Gastrocnemius medialis (tissue), 4 donors: ENCODE data around the gene MS4A14. TPM values are rescaled to one million over a fixed set of nuclear protein-coding genes. Genes with fewer than 3 reads are reported as not detected.

Experiments used
- ATAC-seq, 2 donors: fragments of 150-250 bp; one replicate each; pipeline ENCODE4 v1.9.1; 2016
- DNase-seq, 2 donors: peaks; one replicate each; pipeline ENCODE4 v3.0.0-alpha.2; 2019
- H3K27ac ChIP-seq, 4 donors: fragments of 200-600 bp; sonication (generic); 1 replicate in 1 of 4; 2 replicates in 3 of 4; pipeline ENCODE4 v1.5.1; 2016 to 2018; ENCODE audit warnings: mild to moderate bottlenecking in 2 of 4, moderate library complexity in 1 of 4
- H3K27me3 ChIP-seq, 3 donors: fragments of 200-600 bp; sonication (generic) in 2 of 3; 1 replicate in 1 of 3; 2 replicates in 2 of 3; pipeline versions ENCODE4 v1.5.1 to v1.6.0; 2016 to 2019; ENCODE audit warnings: mild to moderate bottlenecking in 1 of 3, moderate library complexity in 1 of 3
- H3K36me3 ChIP-seq, 2 donors: fragments of 200-600 bp; sonication (generic) in 1 of 2; one replicate each; pipeline ENCODE4 v1.5.1; 2017 to 2018
- H3K4me1 ChIP-seq, 2 donors: fragments of 200-600 bp; sonication (generic) in 1 of 2; one replicate each; pipeline ENCODE4 v1.5.1; 2016 to 2017; ENCODE audit warnings: mild to moderate bottlenecking in 2 of 2
- H3K4me3 ChIP-seq, 4 donors: fragments of 200-600 bp; sonication (generic) in 3 of 4; 1 replicate in 1 of 4; 2 replicates in 3 of 4; pipeline ENCODE4 v1.5.1; 2016 to 2019; ENCODE audit warnings: mild to moderate bottlenecking in 2 of 4
- H3K9me3 ChIP-seq, 3 donors: fragments of 200-600 bp; sonication (generic) in 2 of 3; 1 replicate in 1 of 3; 2 replicates in 2 of 3; pipeline ENCODE4 v1.5.1; 2016 to 2019
- POLR2A ChIP-seq, 2 donors: fragments of 450-650 bp; IDR thresholded peaks; one replicate each; pipeline ENCODE4 v1.6.1; 2017; ENCODE audit warnings: antibody characterized with exemption in 2 of 2, mild to moderate bottlenecking in 2 of 2, moderate library complexity in 2 of 2
- in situ Hi-C, 4 donors: fragments of 200-750 bp; cut with MboI; loops; one replicate each; pipeline versions ENCODE4 v1.15.0 to v1.8.0; 2017; ENCODE audit warnings: low sequenced_read_pairs in 4 of 4
- intact Hi-C: fragments of 100-400 bp; cut with DNase I; formaldehyde crosslinking; loops from one replicate; pipeline ENCODE4 v1.15.1; 2023; ENCODE audit warnings: low total_unique reads
- total RNA-seq, 4 donors: library from RNA; depleted of rRNA; stranded (reverse); fragments of >200 nt; gene quantifications; one replicate each; pipeline versions ENCODE4 v1.1.0 to v1.2.3, GENCODE V29; 2016
- TF ChIP-seq, protein P1 (sequence below), 5 experiments: fragments of 450-650 bp in 3 of 5; fragments of 200-600 bp in 2 of 5; sonication (generic) in 2 of 5; IDR thresholded peaks in 4 of 5; conservative IDR thresholded peaks in 1 of 5; 1 replicate in 4 of 5; 2 replicates in 1 of 5; pipeline ENCODE4 v1.5.1; 2016 to 2019; ENCODE audit warnings: antibody characterized with exemption in 5 of 5, mild to moderate bottlenecking in 3 of 5, moderate library complexity in 3 of 5

MS4A14 gene
- total RNA-seq, 4 donors from 2014 or later: 0.10 to 0.56 (median 0.27) TPM

DNA sequence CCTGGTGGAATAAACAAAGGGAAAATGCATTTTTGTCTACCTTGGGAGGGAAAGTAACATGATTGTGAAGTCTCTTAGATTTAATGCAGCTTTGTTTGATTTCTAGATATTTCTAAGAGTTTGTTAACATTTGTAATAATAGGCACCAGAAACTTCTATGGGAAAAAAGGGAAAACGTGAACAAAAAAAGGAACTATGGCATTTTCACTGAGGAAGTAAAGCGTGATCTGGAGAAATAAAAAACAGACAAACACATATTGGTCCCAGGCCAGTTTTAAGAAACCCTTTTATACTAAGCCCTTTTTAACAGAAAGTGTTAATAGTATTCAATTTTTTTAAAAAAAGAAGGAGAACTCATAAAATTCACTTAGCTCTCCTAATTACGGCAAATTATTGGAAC lies 24.9 kb upstream of the MS4A14 start:
- H3K9me3 ChIP-seq: no peaks in the 10 kb centered on the region
- TF ChIP-seq, protein P1, sequence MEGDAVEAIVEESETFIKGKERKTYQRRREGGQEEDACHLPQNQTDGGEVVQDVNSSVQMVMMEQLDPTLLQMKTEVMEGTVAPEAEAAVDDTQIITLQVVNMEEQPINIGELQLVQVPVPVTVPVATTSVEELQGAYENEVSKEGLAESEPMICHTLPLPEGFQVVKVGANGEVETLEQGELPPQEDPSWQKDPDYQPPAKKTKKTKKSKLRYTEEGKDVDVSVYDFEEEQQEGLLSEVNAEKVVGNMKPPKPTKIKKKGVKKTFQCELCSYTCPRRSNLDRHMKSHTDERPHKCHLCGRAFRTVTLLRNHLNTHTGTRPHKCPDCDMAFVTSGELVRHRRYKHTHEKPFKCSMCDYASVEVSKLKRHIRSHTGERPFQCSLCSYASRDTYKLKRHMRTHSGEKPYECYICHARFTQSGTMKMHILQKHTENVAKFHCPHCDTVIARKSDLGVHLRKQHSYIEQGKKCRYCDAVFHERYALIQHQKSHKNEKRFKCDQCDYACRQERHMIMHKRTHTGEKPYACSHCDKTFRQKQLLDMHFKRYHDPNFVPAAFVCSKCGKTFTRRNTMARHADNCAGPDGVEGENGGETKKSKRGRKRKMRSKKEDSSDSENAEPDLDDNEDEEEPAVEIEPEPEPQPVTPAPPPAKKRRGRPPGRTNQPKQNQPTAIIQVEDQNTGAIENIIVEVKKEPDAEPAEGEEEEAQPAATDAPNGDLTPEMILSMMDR (IDR thresholded peaks at IDR 0.05 in 4 of 5, conservative IDR thresholded peaks at IDR 0.05 in 1 of 5): no peak
- no peak for TF ChIP-seq POLR2A (IDR thresholded peaks at IDR 0.05)
- no peaks in the 10 kb centered on the region for H3K36me3 ChIP-seq
- no peaks in the 10 kb centered on the region for H3K27me3 ChIP-seq
- DNase-seq (no peak), ATAC-seq (no peak)
- in situ Hi-C loops (loop anchor here in 1 of 4 donors (25.0 kb wide), 1 partner anchor 241 kb away; no protein-coding TSS in a partner anchor), intact Hi-C loops (no loop called here)
- H3K4me3 ChIP-seq: no peak overlapping the region
- H3K27ac ChIP-seq: no peak overlapping the region
- H3K4me1 ChIP-seq: no peaks in the 10 kb centered on the region

- no peaks in the 10 kb centered on the region for H3K4me1 ChIP-seq
- no peak overlapping the region for H3K4me3 ChIP-seq
- intact Hi-C loops (no loop called here), in situ Hi-C loops (loop anchor here in 1 of 4 donors (25.0 kb wide), 1 partner anchor 240 kb away; no protein-coding TSS in a partner anchor)
- no peaks in the 10 kb centered on the region for H3K9me3 ChIP-seq
- no peaks in the 10 kb centered on the region for H3K36me3 ChIP-seq
- no peak overlapping the region for H3K27ac ChIP-seq
- no peaks in the 10 kb centered on the region for H3K27me3 ChIP-seq
- TF ChIP-seq POLR2A (IDR thresholded peaks at IDR 0.05): no peak
- TF ChIP-seq, protein P1 (IDR thresholded peaks at IDR 0.05 in 4 of 5, conservative IDR thresholded peaks at IDR 0.05 in 1 of 5): no peak
- no peak for DNase-seq
- no peak for ATAC-seq
Measured at GRCh38 chr11:60371854-60372253, 24.4 kb upstream of the MS4A14 start.

GRCh38 chr11:60372767-60373166 lies 23.5 kb upstream of the MS4A14 start:
- no peak for TF ChIP-seq POLR2A (IDR thresholded peaks at IDR 0.05)
- TF ChIP-seq, protein P1 (IDR thresholded peaks at IDR 0.05 in 4 of 5, conservative IDR thresholded peaks at IDR 0.05 in 1 of 5): no peak
- in situ Hi-C loops: loop anchor here in 1 of 4 donors (25.0 kb wide), 1 partner anchor 240 kb away; no protein-coding TSS in a partner anchor
- no peaks in the 10 kb centered on the region for H3K9me3 ChIP-seq
- no peaks in the 10 kb centered on the region for H3K4me1 ChIP-seq
- no peaks in the 10 kb centered on the region for H3K27me3 ChIP-seq
- H3K4me3 ChIP-seq: no peak overlapping the region
- intact Hi-C loops: no loop called here
- no peak overlapping the region for H3K27ac ChIP-seq
- no peaks in the 10 kb centered on the region for H3K36me3 ChIP-seq
- ATAC-seq: no peak
- no peak for DNase-seq

DNA sequence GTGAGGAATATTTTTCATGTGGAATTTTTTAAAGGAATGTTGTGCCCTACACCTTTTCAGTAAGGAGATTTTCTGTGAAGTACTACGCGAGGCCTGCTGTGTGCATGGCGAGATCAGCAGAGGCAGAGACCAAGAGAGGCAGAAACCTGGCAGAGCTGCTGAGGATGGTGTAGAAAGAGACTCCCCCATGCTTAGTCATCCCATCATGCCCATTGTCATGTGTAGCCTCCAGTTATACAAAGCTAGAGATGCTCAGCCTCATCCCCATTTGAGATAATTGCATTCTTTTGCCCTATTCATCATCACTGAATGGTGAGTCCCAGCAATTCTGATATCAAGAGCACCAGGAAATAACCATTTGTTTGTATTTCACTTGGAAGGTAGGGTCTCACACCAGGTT lies 20.9 kb upstream of the MS4A14 start:
- Histone ChIP-seq H3K9me3 (no peaks in the 10 kb centered on the region), H3K36me3 (no peaks in the 10 kb centered on the region), H3K4me3 (no peak overlapping the region), H3K27me3 (no peaks in the 10 kb centered on the region), H3K27ac (no peak overlapping the region), H3K4me1 (no peaks in the 10 kb centered on the region)
- in situ Hi-C loops (no loop called here), intact Hi-C loops (no loop called here)
- TF ChIP-seq, protein P1 (IDR thresholded peaks at IDR 0.05 in 4 of 5, conservative IDR thresholded peaks at IDR 0.05 in 1 of 5): no peak
- TF ChIP-seq POLR2A (IDR thresholded peaks at IDR 0.05): no peak
- ATAC-seq: no peak
- no peak for DNase-seq

- no peak for ATAC-seq
- H3K4me1 ChIP-seq: no peaks in the 10 kb centered on the region
- H3K27ac ChIP-seq: no peak overlapping the region
- no peaks in the 10 kb centered on the region for H3K36me3 ChIP-seq
- H3K9me3 ChIP-seq: no peaks in the 10 kb centered on the region
- no peaks in the 10 kb centered on the region for H3K27me3 ChIP-seq
- no peak for DNase-seq
- intact Hi-C loops: no loop called here
- TF ChIP-seq, protein P1 (IDR thresholded peaks at IDR 0.05 in 4 of 5, conservative IDR thresholded peaks at IDR 0.05 in 1 of 5): no peak
- TF ChIP-seq POLR2A (IDR thresholded peaks at IDR 0.05): no peak
- in situ Hi-C loops: no loop called here
- H3K4me3 ChIP-seq: no peak overlapping the region
Measured at GRCh38 chr11:60376601-60377000, 19.7 kb upstream of the MS4A14 start.
